Tibial nerve (tissue), 4 donors: ENCODE results near the gene AVL9.
A peak's percentile ranks its signal among the peaks of the same experiment; 100 is the strongest.

Source experiments
- CTCF ChIP-seq, 5 experiments: fragments of 200-600 bp in 3 of 5; fragments of 450-650 bp in 2 of 5; sonication (generic) in 3 of 5; IDR thresholded peaks; one replicate each; pipeline ENCODE4 v1.5.1; 2016 to 2019; ENCODE audit warnings: antibody characterized with exemption in 5 of 5, mild to moderate bottlenecking in 3 of 5, moderate library complexity in 2 of 5
- EP300 ChIP-seq, 2 donors: sonication (generic); formaldehyde crosslinking; IDR thresholded peaks; one replicate each; pipeline ENCODE4 v1.6.1; 2017; ENCODE audit warnings: antibody characterized with exemption in 2 of 2, mild to moderate bottlenecking in 1 of 2
- POLR2A ChIP-seq, 2 donors: fragments of 450-650 bp; IDR thresholded peaks; one replicate each; pipeline ENCODE4 v1.6.1; 2017; ENCODE audit warnings: antibody characterized with exemption in 2 of 2, mild to moderate bottlenecking in 2 of 2, moderate library complexity in 2 of 2

- TF ChIP-seq CTCF (IDR thresholded peaks at IDR 0.05) (no peak), POLR2A (IDR thresholded peaks at IDR 0.05) (peak in 1 of 2 donors; percentile 30), EP300 (IDR thresholded peaks at IDR 0.05) (peak in 1 of 2 donors; percentile 95)
These were observed 5.0 kb upstream of the AVL9 start, which contains the start of gene LSM5 for GRCh38 chr7:32490127-32490796.
